ENCODE measurements around the gene DENND11. TPM values are rescaled to one million over a fixed set of nuclear protein-coding genes. Genes with fewer than 3 reads are reported as not detected.

The DENND11 gene
- total and polyA plus RNA-seq, 10 of the 15 experiments (the other 5 are each of a cell fraction or from before 2014, with no cell fraction given), result 2.7 to 47.0 (median 26.6) TPM

GRCh38 chr7:141722529-141722928, 20.6 kb upstream of the DENND11 start (continued):
- TF ChIP-seq MLLT1 (IDR thresholded peaks at IDR 0.05), result no peak

GRCh38 chr7:141717450-141717849, 15.5 kb upstream of the DENND11 start:
- Histone ChIP-seq H4K20me1 (ENCODE audit: control insufficient read depth, insufficient read depth) (no peaks in the 10 kb centered on the region), H3K36me3 (ENCODE audit: control insufficient read depth in 2 of 2, insufficient read depth in 2 of 2, low read length in 1 of 2) (no peaks in the 10 kb centered on the region), H3K4me3 (no peak overlapping the region), H3K4me1 (ENCODE audit: control insufficient read depth, insufficient read depth, low read length) (no peaks in the 10 kb centered on the region), H3K27me3 (replicated peaks in 1 of 2; ENCODE audit: control insufficient read depth in 2 of 2, insufficient read depth in 2 of 2, low read length in 1 of 2) (no peaks in the 10 kb centered on the region; a peak in 1 of 4 replicates), H2AFZ (ENCODE audit: control insufficient read depth, low read depth, low read length) (no peak overlapping the region), H3K79me2 (ENCODE audit: control insufficient read depth, insufficient read depth, low read length) (no peaks in the 10 kb centered on the region), H3K9ac (ENCODE audit: control insufficient read depth, insufficient read depth, low read length) (no peak overlapping the region), H3K27ac (ENCODE audit: control insufficient read depth, insufficient read depth) (no peak overlapping the region), H3K4me2 (ENCODE audit: control insufficient read depth, insufficient read depth) (no peak overlapping the region), H3K9me3 (replicated peaks; ENCODE audit: control insufficient read depth, insufficient read depth, low read length) (no peaks in the 10 kb centered on the region)
- no TSS peak for BruUV-seq (replicated peaks)
- no peak for DNase-seq (ENCODE audit: low read depth, low spot score)
- in situ Hi-C loops (cut with MboI), result no loop called here
- POLR2A ChIA-PET, result interaction anchor here (0.6 kb wide), 2 partner anchors 17 to 1497 kb away, joined by 3 to 4 read pairs; no protein-coding TSS in a partner anchor
- TF ChIP-seq CHD2 (IDR thresholded peaks at IDR 0.05; ENCODE audit: borderline replicate concordance, low read depth, low read length) (no peak), TAF1 (IDR thresholded peaks at IDR 0.05; ENCODE audit: borderline replicate concordance, low read depth, low read length) (no peak), SMARCA5 (IDR thresholded peaks at IDR 0.05) (no peak), ZNF622 (IDR thresholded peaks at IDR 0.05) (no peak), MTA3 (IDR thresholded peaks at IDR 0.05; ENCODE audit: borderline replicate concordance, low read length) (no peak), USF2 (IDR thresholded peaks at IDR 0.05; ENCODE audit: borderline replicate concordance, low read depth, low read length) (no peak), STAT1 (conservative IDR thresholded peaks at IDR 0.05) (no peak), IRF4 (IDR thresholded peaks at IDR 0.05; ENCODE audit: low read depth, low read length) (no peak), CBFB (IDR thresholded peaks at IDR 0.05; ENCODE audit: low read depth) (no peak), RCOR1 (conservative IDR thresholded peaks at IDR 0.05; ENCODE audit: low read depth, low read length) (no peak), KAT2A (conservative IDR thresholded peaks at IDR 0.05; ENCODE audit: control insufficient read depth, low read depth, low read length) (no peak), SREBF1 (IDR thresholded peaks at IDR 0.05; ENCODE audit: low read length) (no peak), MEF2A (IDR thresholded peaks at IDR 0.05; ENCODE audit: insufficient read depth, low read depth, low read length) (no peak), PAX8 (IDR thresholded peaks at IDR 0.05) (no peak)
- intact Hi-C loops (cut with micrococcal nuclease; ENCODE audit: unreplicated experiment), result no loop called here
- CTCF ChIA-PET, result interaction anchor here (0.9 to 1.6 kb wide), 5 partner anchors 11 to 63 kb away, joined by 3 to 6 read pairs (median 4); no protein-coding TSS in a partner anchor
- SMC1A ChIA-PET (ENCODE audit: uncharacterized antibody, unreplicated experiment), result interaction anchor here (1.0 to 1.6 kb wide), 2 partner anchors 15 to 50 kb away, joined by 3 read pairs; partner anchors contain the start of gene DENND11
- ATAC-seq, result no peak
- RAD21 ChIA-PET (ENCODE audit: unreplicated experiment), result interaction anchor here (1.2 kb wide), 1 partner anchor 68 kb away, joined by 3 read pairs; no protein-coding TSS in a partner anchor
- no peak for FAIRE-seq
- WGBS (ENCODE audit: insufficient coverage, insufficient replicate concordance, low lambda C conversion rate, missing lambda C conversion rate), result 89% methylated on average over 1 of the region's 1 CpG
